Thymus (tissue), 14 donors: ENCODE data around the gene VPS52. TPM values are rescaled to one million over a fixed set of nuclear protein-coding genes. Genes with fewer than 3 reads are reported as not detected.

Experiments used
- DNase-seq, 9 donors: peaks; one replicate each; pipeline ENCODE4 v3.0.0-alpha.2; 2013; ENCODE audit warnings: low spot score in 9 of 9, low read depth in 6 of 9, missing footprints in 1 of 9
- H3K27ac ChIP-seq, 2 donors: one replicate each; pipeline ENCODE4 v1.5.1; 2013; ENCODE audit warnings: control low read depth in 1 of 2, low read depth in 1 of 2, low read length in 1 of 2, mild to moderate bottlenecking in 1 of 2, moderate library complexity in 1 of 2
- H3K27me3 ChIP-seq, 2 donors: one replicate each; pipeline ENCODE4 v1.5.1; 2013; ENCODE audit warnings: low read length in 1 of 2; ENCODE audit not compliant: control insufficient read depth in 2 of 2, insufficient read depth in 1 of 2
- H3K36me3 ChIP-seq, 2 donors: one replicate each; pipeline ENCODE4 v1.5.1; 2013; ENCODE audit warnings: low read length in 1 of 2, mild to moderate bottlenecking in 1 of 2, moderate library complexity in 1 of 2; ENCODE audit not compliant: control insufficient read depth in 2 of 2, insufficient read depth in 2 of 2
- H3K4me1 ChIP-seq, 2 donors: one replicate each; pipeline ENCODE4 v1.5.1; 2013; ENCODE audit warnings: low read length in 2 of 2; ENCODE audit not compliant: control insufficient read depth in 2 of 2, insufficient read depth in 2 of 2
- H3K4me3 ChIP-seq, 2 donors: one replicate each; pipeline ENCODE4 v1.5.1; 2013; ENCODE audit warnings: low read length in 2 of 2, control low read depth in 1 of 2, mild to moderate bottlenecking in 1 of 2
- H3K9me3 ChIP-seq, 2 donors: one replicate each; pipeline ENCODE4 v1.5.1; 2013; ENCODE audit warnings: low read length in 1 of 2, mild to moderate bottlenecking in 1 of 2; ENCODE audit not compliant: control insufficient read depth in 2 of 2, insufficient read depth in 1 of 2
- WGBS: extraction: QIAGEN DNeasy Blood & Tissue Kit; methylation state at CpG from one replicate; pipeline ENCODE4 v1.1.7; 2013; 5-methylcytosine and 5-hydroxymethylcytosine counted together
- long read RNA-seq, 10 donors: transcript quantifications; one replicate each; lab custom pipeline, GENCODE V29; 2026
- polyA plus RNA-seq: library from polyadenylated mRNA; stranded (reverse); fragments of 200-250 nt; gene quantifications from one replicate; pipeline ENCODE4 v1.2.3, GENCODE V29; 2013
- total RNA-seq: library from RNA; stranded (reverse); fragments of 120-200 nt; gene quantifications from one replicate; pipeline ENCODE4 v1.2.4, GENCODE V29; 2013
- donor health status: healthy.

Gene VPS52
- total RNA-seq (26.3 TPM), polyA plus RNA-seq (59.0 TPM)
- long read RNA-seq, donor 1, partial matches to known transcripts, result 0 of 1 reads
- long read RNA-seq, donor 1, other reads (novel, unspliced or antisense), result 0 of 1 reads
- long read RNA-seq, donor 2, result 0 reads
- long read RNA-seq, donor 3, transcript VPS52-212 (20 exons, 2,960 nt), result minor isoform, 6 of 8,375 reads
- long read RNA-seq, donor 3, transcript VPS52-222 (4 exons, 743 nt), result major isoform, 11 of 8,375 reads
- long read RNA-seq, donor 3, partial matches to known transcripts, result 1,156 of 8,375 reads
- long read RNA-seq, donor 3, other reads (novel, unspliced or antisense), result 7,200 of 8,375 reads
- long read RNA-seq, donor 4, transcript VPS52-222 (4 exons, 743 nt), result major isoform, 6 of 5,549 reads
- long read RNA-seq, donor 4, partial matches to known transcripts, result 5,224 of 5,549 reads
- long read RNA-seq, donor 4, other reads (novel, unspliced or antisense), result 317 of 5,549 reads
- long read RNA-seq, donor 5, transcript VPS52-222 (4 exons, 743 nt), result major isoform, 13 of 13,471 reads
- long read RNA-seq, donor 5, transcript VPS52-212 (20 exons, 2,960 nt), result minor isoform, 7 of 13,471 reads
- long read RNA-seq, donor 5, partial matches to known transcripts, result 12,539 of 13,471 reads
- long read RNA-seq, donor 5, other reads (novel, unspliced or antisense), result 909 of 13,471 reads
- long read RNA-seq, donor 6, transcript VPS52-222 (4 exons, 743 nt), result major isoform, 6 of 5,196 reads
- long read RNA-seq, donor 6, partial matches to known transcripts, result 483 of 5,196 reads
- long read RNA-seq, donor 6, other reads (novel, unspliced or antisense), result 4,702 of 5,196 reads
- long read RNA-seq, donor 7, transcript VPS52-222 (4 exons, 743 nt), result major isoform, 6 of 12 reads
- long read RNA-seq, donor 7, partial matches to known transcripts, result 0 of 12 reads
- long read RNA-seq, donor 7, other reads (novel, unspliced or antisense), result 0 of 12 reads
- long read RNA-seq, donor 8, partial matches to known transcripts, result 1,636 of 1,729 reads
- long read RNA-seq, donor 8, other reads (novel, unspliced or antisense), result 86 of 1,729 reads
- long read RNA-seq, donor 9, partial matches to known transcripts, result 3,304 of 3,526 reads
- long read RNA-seq, donor 9, other reads (novel, unspliced or antisense), result 215 of 3,526 reads
- long read RNA-seq, donor 10, partial matches to known transcripts, result 0 of 8 reads
- long read RNA-seq, donor 10, other reads (novel, unspliced or antisense), result 0 of 8 reads

GRCh38 chr6:33271468-33272274 lies at the start of gene VPS52, which contains the start of gene RPS18:
VPS52 (minus strand) TSS chr6:33271876; CDS start chr6:33271675, 201 bp downstream.
RPS18 (plus strand) TSS chr6:33272075; CDS start chr6:33272120, 45 bp downstream.
- H3K36me3 ChIP-seq, result peaks cover 43 to 67% of the 10 kb centered on the region in 2 donors

GRCh38 chr6:33321227-33321626 lies 49.6 kb upstream of the VPS52 start:
- DNase-seq, result no peak
- H3K9me3 ChIP-seq, result no peaks in the 10 kb centered on the region
- no peaks in the 10 kb centered on the region for H3K27me3 ChIP-seq
- H3K4me3 ChIP-seq, result no peak overlapping the region
- WGBS, result 93% methylated on average over 9 of the region's 9 CpGs
- peaks cover 27 to 33% of the 10 kb centered on the region in 2 donors for H3K36me3 ChIP-seq
- peaks cover 14 to 58% of the 10 kb centered on the region in 2 donors for H3K4me1 ChIP-seq
- H3K27ac ChIP-seq, result no peak overlapping the region

More at GRCh38 chr6:33271468-33272274, at the start of gene VPS52, which contains the start of gene RPS18:
- Histone ChIP-seq H3K4me3 (peak within 1 kb of the TSS; percentile 90), H3K4me1 (peaks cover 27 to 49% of the 10 kb centered on the region in 2 donors), H3K9me3 (no peaks in the 10 kb centered on the region), H3K27me3 (no peaks in the 10 kb centered on the region), H3K27ac (peak within 1 kb of the TSS; percentile 94 to 98)
- DNase-seq, result peak; percentile 96 to 100 (median 99)
- WGBS, result under 1% methylated on average over 48 of the region's 48 CpGs

GRCh38 chr6:33320315-33321181 lies 48.9 kb upstream of the VPS52 start:
- no peak for DNase-seq
- peak overlapping the region in 1 of 2 donors; percentile 37 for H3K27ac ChIP-seq
- no peak overlapping the region for H3K4me3 ChIP-seq
- H3K9me3 ChIP-seq, result no peaks in the 10 kb centered on the region
- 94% methylated on average over 32 of the region's 32 CpGs for WGBS
- peaks cover 27 to 33% of the 10 kb centered on the region in 2 donors for H3K36me3 ChIP-seq
- H3K27me3 ChIP-seq, result no peaks in the 10 kb centered on the region
- peaks cover 14 to 58% of the 10 kb centered on the region in 2 donors for H3K4me1 ChIP-seq

GRCh38 chr6:33319939-33320314 lies 48.3 kb upstream of the VPS52 start:
- Histone ChIP-seq H3K4me3 (no peak overlapping the region), H3K27ac (no peak overlapping the region), H3K36me3 (peaks cover 27 to 33% of the 10 kb centered on the region in 2 donors), H3K27me3 (no peaks in the 10 kb centered on the region), H3K9me3 (no peaks in the 10 kb centered on the region), H3K4me1 (peaks cover 14 to 65% of the 10 kb centered on the region in 2 donors)
- DNase-seq, result no peak
- WGBS, result 98% methylated on average over 3 of the region's 3 CpGs

- Histone ChIP-seq H3K4me3 (peak overlapping the region; percentile 61 to 73), H3K27ac (peak overlapping the region; percentile 80 to 89), H3K36me3 (peaks cover 27 to 33% of the 10 kb centered on the region in 2 donors), H3K4me1 (peaks cover 21 to 67% of the 10 kb centered on the region in 2 donors), H3K9me3 (no peaks in the 10 kb centered on the region), H3K27me3 (no peaks in the 10 kb centered on the region)
- no peak for DNase-seq
- 86% methylated on average over 8 of the region's 8 CpGs for WGBS
Measured at GRCh38 chr6:33318426-33319073, 46.9 kb upstream of the VPS52 start.

GRCh38 chr6:33317669-33318425 lies 46.2 kb upstream of the VPS52 start, which contains the start of gene ZBTB22:
ZBTB22 (minus strand) TSS chr6:33317744; CDS start chr6:33316916, 828 bp downstream.
- H3K27me3 ChIP-seq, result no peaks in the 10 kb centered on the region
- peak within 1 kb of the TSS; percentile 80 to 89 for H3K27ac ChIP-seq
- H3K4me3 ChIP-seq, result peak within 1 kb of the TSS; percentile 61 to 73
- H3K4me1 ChIP-seq, result peaks cover 21 to 61% of the 10 kb centered on the region in 2 donors
- peak; percentile 88 to 99 (median 96) for DNase-seq
- H3K9me3 ChIP-seq, result no peaks in the 10 kb centered on the region
- H3K36me3 ChIP-seq, result peaks cover 27 to 33% of the 10 kb centered on the region in 2 donors
- 5% methylated on average over 44 of the region's 44 CpGs for WGBS

GRCh38 chr6:33317419-33317668 lies 45.7 kb upstream of the VPS52 start:
- Histone ChIP-seq H3K4me3 (peak overlapping the region; percentile 61 to 73), H3K4me1 (peaks cover 22 to 64% of the 10 kb centered on the region in 2 donors), H3K27me3 (no peaks in the 10 kb centered on the region), H3K36me3 (peaks cover 27 to 33% of the 10 kb centered on the region in 2 donors), H3K27ac (peak overlapping the region; percentile 80 to 89), H3K9me3 (peaks cover 0 to 4% of the 10 kb centered on the region in 2 donors)
- WGBS, result under 1% methylated on average over 27 of the region's 27 CpGs
- DNase-seq, result no peak
